Endothelial cell (in vitro differentiated cells): ENCODE data around the gene DCUN1D2. TPM values are rescaled to one million over a fixed set of nuclear protein-coding genes. Genes with fewer than 3 reads are reported as not detected.
A peak's percentile ranks its signal among the peaks of the same experiment; 100 is the strongest.

Experiments used
- DNase-seq: peaks from one replicate; pipeline ENCODE4 v3.0.0; 2021; ENCODE audit warnings: low spot score
- H3K27ac Mint-ChIP-seq: one replicate; pipeline ENCODE4 v1.8.0; 2021; ENCODE audit warnings: mixed read lengths, inconsistent platforms; ENCODE audit not compliant: unreplicated experiment
- H3K27me3 Mint-ChIP-seq: one replicate; pipeline ENCODE4 v1.8.0; 2021; ENCODE audit warnings: mild to moderate bottlenecking, moderate library complexity, mixed read lengths, inconsistent platforms; ENCODE audit not compliant: unreplicated experiment
- H3K36me3 Mint-ChIP-seq: one replicate; pipeline ENCODE4 v1.8.0; 2021; ENCODE audit warnings: mild to moderate bottlenecking, low read depth, mixed read lengths, inconsistent platforms; ENCODE audit not compliant: unreplicated experiment
- H3K4me1 Mint-ChIP-seq: one replicate; pipeline ENCODE4 v1.8.0; 2021; ENCODE audit warnings: mild to moderate bottlenecking, mixed read lengths, inconsistent platforms; ENCODE audit not compliant: unreplicated experiment
- H3K4me3 Mint-ChIP-seq: one replicate; pipeline ENCODE4 v1.8.0; 2021; ENCODE audit warnings: mild to moderate bottlenecking, mixed read lengths, inconsistent platforms; ENCODE audit not compliant: unreplicated experiment
- H3K9me3 Mint-ChIP-seq: one replicate; pipeline ENCODE4 v1.8.0; 2021; ENCODE audit warnings: mixed read lengths, inconsistent platforms; ENCODE audit not compliant: unreplicated experiment
- CTCF ChIP-seq: fragments of 200-600 bp; sonication (generic); IDR thresholded peaks from one replicate; pipeline ENCODE4 v1.5.0; 2021; ENCODE audit warnings: antibody characterized with exemption; ENCODE audit not compliant: unreplicated experiment
- total RNA-seq: library from RNA; stranded (reverse); fragmentation: NEBNext Ultra II Directional; extraction: Animal tissue kit (Norgen Biotek cat#: 25700); gene quantifications from one replicate; pipeline ENCODE4 v1.2.1, GENCODE V29; 2021; ENCODE audit not compliant: unreplicated experiment

The DCUN1D2 gene
- total RNA-seq, 1 donor from 2014 or later = 23.9 TPM

GRCh38 chr13:113413898-113414282 lies 76.6 kb downstream of the DCUN1D2 start:
- no peak overlapping the region for H3K4me3 Mint-ChIP-seq
- no peaks in the 10 kb centered on the region for H3K9me3 Mint-ChIP-seq
- peaks cover 4% of the 10 kb centered on the region for H3K4me1 Mint-ChIP-seq
- no peak overlapping the region for H3K27ac Mint-ChIP-seq
- no peaks in the 10 kb centered on the region for H3K36me3 Mint-ChIP-seq
- no peak for TF ChIP-seq CTCF
- peaks cover 6% of the 10 kb centered on the region for H3K27me3 Mint-ChIP-seq
- no peak for DNase-seq

- Mint-ChIP-seq H3K27ac (no peak overlapping the region), H3K4me1 (peaks cover 4% of the 10 kb centered on the region), H3K27me3 (peaks cover 6% of the 10 kb centered on the region), H3K4me3 (peak overlapping the region; percentile 42), H3K36me3 (no peaks in the 10 kb centered on the region), H3K9me3 (no peaks in the 10 kb centered on the region)
- DNase-seq = no peak
- TF ChIP-seq CTCF = no peak
Observed at GRCh38 chr13:113413178-113413897, 77.2 kb downstream of the DCUN1D2 start.

GRCh38 chr13:113412440-113412839 lies 78.1 kb downstream of the DCUN1D2 start:
- H3K4me3 Mint-ChIP-seq = no peak overlapping the region
- peaks cover 10% of the 10 kb centered on the region for H3K27me3 Mint-ChIP-seq
- no peaks in the 10 kb centered on the region for H3K9me3 Mint-ChIP-seq
- no peaks in the 10 kb centered on the region for H3K36me3 Mint-ChIP-seq
- no peak for TF ChIP-seq CTCF
- H3K27ac Mint-ChIP-seq = no peak overlapping the region
- H3K4me1 Mint-ChIP-seq = peaks cover 4% of the 10 kb centered on the region
- no peak for DNase-seq

GRCh38 chr13:113411216-113412023 lies 79.1 kb downstream of the DCUN1D2 start:
- no peak for TF ChIP-seq CTCF
- no peak for DNase-seq
- no peak overlapping the region for H3K27ac Mint-ChIP-seq
- H3K36me3 Mint-ChIP-seq = no peaks in the 10 kb centered on the region
- no peaks in the 10 kb centered on the region for H3K9me3 Mint-ChIP-seq
- H3K27me3 Mint-ChIP-seq = peaks cover 10% of the 10 kb centered on the region
- peaks cover 4% of the 10 kb centered on the region for H3K4me1 Mint-ChIP-seq
- H3K4me3 Mint-ChIP-seq = no peak overlapping the region
